SK-N-SH treated with all-trans-retinoic acid at 6 μM for 48 hours (cell line): ENCODE results near the gene PID1.

Experiments
- ATAC-seq: fragments of 200-7000 bp; cut with Tn5 transposase; 3 replicates; pipeline ENCODE4 v1.9.1; 2020; ENCODE audit warnings: mild to moderate bottlenecking, moderate library complexity
- ARNTL ChIP-seq: fragments of 450-650 bp; formaldehyde crosslinking; IDR thresholded peaks from 2 replicates; pipeline ENCODE4 v1.5.0; 2020; ENCODE audit warnings: low read depth, mild to moderate bottlenecking, moderate library complexity, borderline replicate concordance
- BACH2 ChIP-seq: fragments of 250-450 bp; sonication (Bioruptor Pico); IDR thresholded peaks from 2 replicates; pipeline ENCODE4 v1.9.0; 2021; ENCODE audit warnings: mild to moderate bottlenecking, borderline replicate concordance
- CSRNP3 ChIP-seq: fragments of 250-450 bp; sonication (Bioruptor Pico); IDR thresholded peaks from 2 replicates; pipeline ENCODE4 v1.5.1; 2021; ENCODE audit warnings: mild to moderate bottlenecking, moderate library complexity
- ESRRG ChIP-seq: fragments of 250-450 bp; sonication (Bioruptor Pico); IDR thresholded peaks from 2 replicates; pipeline ENCODE4 v1.6.1; 2021; ENCODE audit warnings: mild to moderate bottlenecking
- GLIS3 ChIP-seq: fragments of 250-450 bp; sonication (Bioruptor Pico); IDR thresholded peaks from 2 replicates; pipeline ENCODE4 v1.5.0; 2020; ENCODE audit warnings: mild to moderate bottlenecking, moderate library complexity
- ISL1 ChIP-seq: fragments of 250-450 bp; sonication (Bioruptor Pico); IDR thresholded peaks from 2 replicates; pipeline ENCODE4 v2.1.2; 2022; ENCODE audit warnings: mild to moderate bottlenecking, moderate library complexity
- OSR1 ChIP-seq: fragments of 250-450 bp; sonication (Bioruptor Pico); IDR thresholded peaks from 2 replicates; pipeline ENCODE4 v1.8.0; 2022; ENCODE audit warnings: moderate library complexity, mild to moderate bottlenecking, inconsistent platforms
- PATZ1 ChIP-seq: fragments of 250-450 bp; sonication (Bioruptor Pico); IDR thresholded peaks from 2 replicates; pipeline ENCODE4 v1.8.0; 2020; ENCODE audit warnings: mild to moderate bottlenecking, moderate library complexity, borderline replicate concordance
- PPARA ChIP-seq: fragments of 250-450 bp; sonication (Bioruptor Pico); IDR thresholded peaks from 2 replicates; pipeline ENCODE4 v1.5.0; 2020; ENCODE audit warnings: mild to moderate bottlenecking, borderline replicate concordance
- SNAI2 ChIP-seq: fragments of 250-450 bp; sonication (Bioruptor Pico); IDR thresholded peaks from 2 replicates; pipeline ENCODE4 v1.5.0; 2020; ENCODE audit warnings: mild to moderate bottlenecking, moderate library complexity
- TOX ChIP-seq: fragments of 250-450 bp; sonication (Bioruptor Pico); IDR thresholded peaks from 2 replicates; pipeline ENCODE4 v1.8.0; 2021; ENCODE audit warnings: mild to moderate bottlenecking, moderate library complexity, borderline replicate concordance
- ZC3H10 ChIP-seq: fragments of 250-450 bp; sonication (Bioruptor Pico); IDR thresholded peaks from 2 replicates; pipeline ENCODE4 v1.5.1; 2021; ENCODE audit warnings: mild to moderate bottlenecking, moderate library complexity
- ZFP3 ChIP-seq: fragments of 250-450 bp; sonication (Bioruptor Pico); IDR thresholded peaks from 2 replicates; pipeline ENCODE4 v1.5.0; 2020; ENCODE audit warnings: mild to moderate bottlenecking, moderate library complexity
- ZNF565 ChIP-seq: fragments of 450-650 bp; formaldehyde crosslinking; conservative IDR thresholded peaks from 2 replicates; pipeline ENCODE4 v1.5.0; 2020; ENCODE audit warnings: low read depth, mild to moderate bottlenecking, moderate library complexity
- ZNF70 ChIP-seq: fragments of 450-650 bp; formaldehyde crosslinking; IDR thresholded peaks from 2 replicates; pipeline ENCODE4 v1.5.0; 2020; ENCODE audit warnings: mild to moderate bottlenecking, moderate library complexity
- ZNF8 ChIP-seq: fragments of 450-650 bp; formaldehyde crosslinking; IDR thresholded peaks from 2 replicates; pipeline ENCODE4 v1.5.0; 2020; ENCODE audit warnings: mild to moderate bottlenecking, moderate library complexity
- TF ChIP-seq, protein P1 (sequence below): fragments of 250-450 bp; sonication (Bioruptor Pico); IDR thresholded peaks from 2 replicates; pipeline ENCODE4 v1.5.0; 2020; ENCODE audit warnings: mild to moderate bottlenecking, moderate library complexity
- TF ChIP-seq, protein P2 (sequence below): fragments of 250-450 bp; sonication (Bioruptor Pico); IDR thresholded peaks from 2 replicates; pipeline ENCODE4 v1.5.1; 2020; ENCODE audit warnings: low read depth, mild to moderate bottlenecking, moderate library complexity

The PID1 gene

GRCh38 chr2:229022071-229022470 lies 249.0 kb downstream of the PID1 start:
- no peak for ATAC-seq
- TF ChIP-seq, protein P1, sequence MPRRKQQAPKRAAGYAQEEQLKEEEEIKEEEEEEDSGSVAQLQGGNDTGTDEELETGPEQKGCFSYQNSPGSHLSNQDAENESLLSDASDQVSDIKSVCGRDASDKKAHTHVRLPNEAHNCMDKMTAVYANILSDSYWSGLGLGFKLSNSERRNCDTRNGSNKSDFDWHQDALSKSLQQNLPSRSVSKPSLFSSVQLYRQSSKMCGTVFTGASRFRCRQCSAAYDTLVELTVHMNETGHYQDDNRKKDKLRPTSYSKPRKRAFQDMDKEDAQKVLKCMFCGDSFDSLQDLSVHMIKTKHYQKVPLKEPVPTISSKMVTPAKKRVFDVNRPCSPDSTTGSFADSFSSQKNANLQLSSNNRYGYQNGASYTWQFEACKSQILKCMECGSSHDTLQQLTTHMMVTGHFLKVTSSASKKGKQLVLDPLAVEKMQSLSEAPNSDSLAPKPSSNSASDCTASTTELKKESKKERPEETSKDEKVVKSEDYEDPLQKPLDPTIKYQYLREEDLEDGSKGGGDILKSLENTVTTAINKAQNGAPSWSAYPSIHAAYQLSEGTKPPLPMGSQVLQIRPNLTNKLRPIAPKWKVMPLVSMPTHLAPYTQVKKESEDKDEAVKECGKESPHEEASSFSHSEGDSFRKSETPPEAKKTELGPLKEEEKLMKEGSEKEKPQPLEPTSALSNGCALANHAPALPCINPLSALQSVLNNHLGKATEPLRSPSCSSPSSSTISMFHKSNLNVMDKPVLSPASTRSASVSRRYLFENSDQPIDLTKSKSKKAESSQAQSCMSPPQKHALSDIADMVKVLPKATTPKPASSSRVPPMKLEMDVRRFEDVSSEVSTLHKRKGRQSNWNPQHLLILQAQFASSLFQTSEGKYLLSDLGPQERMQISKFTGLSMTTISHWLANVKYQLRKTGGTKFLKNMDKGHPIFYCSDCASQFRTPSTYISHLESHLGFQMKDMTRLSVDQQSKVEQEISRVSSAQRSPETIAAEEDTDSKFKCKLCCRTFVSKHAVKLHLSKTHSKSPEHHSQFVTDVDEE (CRISPR knock-in tag), result no peak
- TF ChIP-seq OSR1 (CRISPR knock-in tag) (no peak), ARNTL (no peak), CSRNP3 (no peak), SNAI2 (CRISPR knock-in tag) (no peak), ZFP3 (CRISPR knock-in tag) (no peak), GLIS3 (no peak)

GRCh38 chr2:229009816-229010215 lies 261.3 kb downstream of the PID1 start:
- no peak for ATAC-seq
- no peak for TF ChIP-seq OSR1 (CRISPR knock-in tag)
- TF ChIP-seq ZC3H10 (CRISPR knock-in tag), result no peak
- no peak for TF ChIP-seq PATZ1 (CRISPR knock-in tag)
- TF ChIP-seq ISL1 (CRISPR knock-in tag), result no peak
- no peak for TF ChIP-seq ZNF70 (CRISPR knock-in tag)
- TF ChIP-seq, protein P1 (CRISPR knock-in tag), result no peak

DNA sequence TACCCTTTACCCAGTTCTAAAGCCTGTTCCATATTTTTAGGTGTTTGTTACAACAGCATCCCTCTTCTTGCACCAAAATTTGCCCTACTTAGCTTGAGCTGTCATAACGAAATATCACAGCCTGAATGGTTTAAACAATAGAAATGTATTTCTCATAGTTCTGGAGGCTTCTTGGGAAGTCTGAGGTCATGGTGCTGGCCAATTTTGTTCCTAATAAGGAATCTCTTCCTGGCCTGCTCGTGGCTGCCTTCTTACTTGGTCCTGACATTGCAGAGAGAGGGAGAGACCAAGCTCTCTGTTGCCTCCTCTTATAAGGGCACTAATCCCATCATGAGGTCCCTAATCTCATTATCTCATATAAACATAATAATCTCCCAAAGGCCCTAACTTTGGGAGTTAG lies 267.8 kb downstream of the PID1 start:
- TF ChIP-seq ARNTL, result no peak
- no peak for TF ChIP-seq ZNF8 (CRISPR knock-in tag)
- ATAC-seq, result no peak

- TF ChIP-seq BACH2 (CRISPR knock-in tag) (no peak), OSR1 (CRISPR knock-in tag) (no peak), ARNTL (no peak), ZNF565 (no peak), CSRNP3 (no peak), TOX (no peak), ZC3H10 (CRISPR knock-in tag) (no peak), ZFP3 (CRISPR knock-in tag) (no peak), SNAI2 (CRISPR knock-in tag) (no peak), GLIS3 (no peak), PPARA (no peak), ISL1 (CRISPR knock-in tag) (no peak), ESRRG (CRISPR knock-in tag) (no peak), ZNF8 (CRISPR knock-in tag) (no peak)
- TF ChIP-seq, protein P2, sequence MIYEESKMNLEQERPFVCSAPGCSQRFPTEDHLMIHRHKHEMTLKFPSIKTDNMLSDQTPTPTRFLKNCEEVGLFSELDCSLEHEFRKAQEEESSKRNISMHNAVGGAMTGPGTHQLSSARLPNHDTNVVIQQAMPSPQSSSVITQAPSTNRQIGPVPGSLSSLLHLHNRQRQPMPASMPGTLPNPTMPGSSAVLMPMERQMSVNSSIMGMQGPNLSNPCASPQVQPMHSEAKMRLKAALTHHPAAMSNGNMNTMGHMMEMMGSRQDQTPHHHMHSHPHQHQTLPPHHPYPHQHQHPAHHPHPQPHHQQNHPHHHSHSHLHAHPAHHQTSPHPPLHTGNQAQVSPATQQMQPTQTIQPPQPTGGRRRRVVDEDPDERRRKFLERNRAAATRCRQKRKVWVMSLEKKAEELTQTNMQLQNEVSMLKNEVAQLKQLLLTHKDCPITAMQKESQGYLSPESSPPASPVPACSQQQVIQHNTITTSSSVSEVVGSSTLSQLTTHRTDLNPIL (CRISPR knock-in tag), result no peak
- TF ChIP-seq, protein P1 (CRISPR knock-in tag), result no peak
Observed at GRCh38 chr2:229001196-229001595, 269.9 kb downstream of the PID1 start.

More at GRCh38 chr2:229001196-229001595, 269.9 kb downstream of the PID1 start:
- ATAC-seq, result no peak
